Endodermal cell (in vitro differentiated cells): Measurements from ENCODE around the gene CHCHD3. TPM values are rescaled to one million over a fixed set of nuclear protein-coding genes. Genes with fewer than 3 reads are reported as not detected.

Experiments used
- DNase-seq: peaks from one replicate; pipeline ENCODE4 v3.0.0-alpha.2; 2017
- H3K27ac ChIP-seq: 2 replicates; pipeline ENCODE4 v1.5.1; 2013; ENCODE audit warnings: mild to moderate bottlenecking, low read depth, low read length, moderate library complexity
- H3K27me3 ChIP-seq: 2 replicates; pipeline ENCODE4 v1.6.1; 2013; ENCODE audit warnings: mild to moderate bottlenecking, low read length, moderate library complexity; ENCODE audit not compliant: insufficient read depth, control insufficient read depth, poor library complexity, severe bottlenecking
- H3K36me3 ChIP-seq: 2 replicates; pipeline ENCODE4 v1.7.0; 2013; ENCODE audit warnings: mild to moderate bottlenecking, low read length, moderate library complexity; ENCODE audit not compliant: control insufficient read depth, insufficient read depth
- H3K4me1 ChIP-seq: one replicate; pipeline ENCODE4 v1.7.0; 2013; ENCODE audit warnings: low read length; ENCODE audit not compliant: control insufficient read depth, insufficient read depth
- H3K4me3 ChIP-seq: 2 replicates; pipeline ENCODE4 v1.5.1; 2013; ENCODE audit warnings: mild to moderate bottlenecking, low read length, moderate library complexity
- H3K9ac ChIP-seq: 2 replicates; pipeline ENCODE4 v1.6.1; 2013; ENCODE audit warnings: mild to moderate bottlenecking, low read length, moderate library complexity; ENCODE audit not compliant: poor library complexity, severe bottlenecking; ENCODE audit errors: extremely low read depth
- H3K9me3 ChIP-seq: 2 replicates; pipeline ENCODE4 v1.6.1; 2013; ENCODE audit warnings: mild to moderate bottlenecking, low read length, moderate library complexity; ENCODE audit not compliant: control insufficient read depth
- H3K27ac Mint-ChIP-seq: 2 replicates; pipeline ENCODE4 v1.8.0; 2020; ENCODE audit warnings: mixed read lengths
- H3K27me3 Mint-ChIP-seq: 2 replicates; pipeline ENCODE4 v1.8.0; 2021; ENCODE audit warnings: mild to moderate bottlenecking, mixed read lengths; ENCODE audit not compliant: insufficient read depth
- H3K36me3 Mint-ChIP-seq: 2 replicates; pipeline ENCODE4 v1.8.0; 2020; ENCODE audit warnings: low read depth, mixed read lengths
- H3K4me1 Mint-ChIP-seq: 2 replicates; pipeline ENCODE4 v1.8.0; 2020; ENCODE audit warnings: mixed read lengths
- H3K4me3 Mint-ChIP-seq: 2 replicates; pipeline ENCODE4 v1.8.0; 2020; ENCODE audit warnings: mild to moderate bottlenecking, moderate library complexity, mixed read lengths
- H3K9me3 Mint-ChIP-seq: 2 replicates; pipeline ENCODE4 v1.8.0; 2020; ENCODE audit warnings: mild to moderate bottlenecking, mixed read lengths
- WGBS, 2 experiments: methylation state at CpG; one replicate each; pipeline versions ENCODE4 v1.1.5 to v1.1.7; 2013; ENCODE audit warnings: missing lambda C conversion rate in 2 of 2, mixed read lengths in 1 of 2; ENCODE audit not compliant: insufficient coverage in 1 of 2, insufficient read length in 1 of 2; 5-methylcytosine and 5-hydroxymethylcytosine counted together
- total RNA-seq, 2 donors: library from RNA; stranded (reverse); fragmentation: NEBNext Ultra II Directional in 1 of 2; extraction: Animal tissue kit (Norgen Biotek cat#: 25700) in 1 of 2; gene quantifications; 2 replicates in 1 of 2; 3 replicates in 1 of 2; pipeline ENCODE4 v1.2.1, GENCODE V29; 2021
- TF ChIP-seq, protein P1 (sequence below): fragments of 200-600 bp; sonication (generic); conservative IDR thresholded peaks from 2 replicates; pipeline ENCODE4 v1.5.0; 2021; ENCODE audit warnings: antibody characterized with exemption, mild to moderate bottlenecking

Gene CHCHD3
- total RNA-seq, 2 donors from 2014 or later = 70.4 to 75.2 TPM

DNA sequence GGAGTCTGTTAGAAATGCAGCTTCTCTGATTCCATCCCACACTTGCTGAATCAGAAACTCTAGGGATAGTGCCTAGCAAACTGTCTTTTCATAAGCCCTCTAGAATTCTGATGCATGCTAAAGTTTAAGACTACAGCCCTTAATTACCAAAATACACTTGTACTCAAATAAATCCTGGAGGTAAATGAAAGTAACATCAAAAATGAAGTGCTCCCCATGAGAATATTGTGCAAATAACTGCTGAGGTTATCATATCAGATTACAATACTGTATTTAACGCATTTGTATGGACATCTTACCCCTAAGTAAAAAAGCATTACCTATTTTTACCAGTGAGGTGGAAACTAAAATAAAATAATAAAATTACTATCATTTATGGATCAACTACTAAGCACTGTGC lies 104.7 kb downstream of the CHCHD3 start:
- 100% methylated on average over 1 of the region's 1 CpG; no CpG with 5 or more reads in 1 of the 2 experiments for WGBS, 2 experiments
- Histone ChIP-seq H3K9me3 (no peaks in the 10 kb centered on the region), H3K4me1 (peaks cover 5% of the 10 kb centered on the region), H3K27me3 (no peaks in the 10 kb centered on the region), H3K36me3 (peaks cover 18% of the 10 kb centered on the region), H3K4me3 (no peak overlapping the region), H3K9ac (no peak overlapping the region), H3K27ac (no peak overlapping the region)
- H3K4me3 Mint-ChIP-seq = no peak overlapping the region
- H3K27ac Mint-ChIP-seq = no peak overlapping the region
- peaks cover 14% of the 10 kb centered on the region for H3K36me3 Mint-ChIP-seq
- TF ChIP-seq, protein P1, sequence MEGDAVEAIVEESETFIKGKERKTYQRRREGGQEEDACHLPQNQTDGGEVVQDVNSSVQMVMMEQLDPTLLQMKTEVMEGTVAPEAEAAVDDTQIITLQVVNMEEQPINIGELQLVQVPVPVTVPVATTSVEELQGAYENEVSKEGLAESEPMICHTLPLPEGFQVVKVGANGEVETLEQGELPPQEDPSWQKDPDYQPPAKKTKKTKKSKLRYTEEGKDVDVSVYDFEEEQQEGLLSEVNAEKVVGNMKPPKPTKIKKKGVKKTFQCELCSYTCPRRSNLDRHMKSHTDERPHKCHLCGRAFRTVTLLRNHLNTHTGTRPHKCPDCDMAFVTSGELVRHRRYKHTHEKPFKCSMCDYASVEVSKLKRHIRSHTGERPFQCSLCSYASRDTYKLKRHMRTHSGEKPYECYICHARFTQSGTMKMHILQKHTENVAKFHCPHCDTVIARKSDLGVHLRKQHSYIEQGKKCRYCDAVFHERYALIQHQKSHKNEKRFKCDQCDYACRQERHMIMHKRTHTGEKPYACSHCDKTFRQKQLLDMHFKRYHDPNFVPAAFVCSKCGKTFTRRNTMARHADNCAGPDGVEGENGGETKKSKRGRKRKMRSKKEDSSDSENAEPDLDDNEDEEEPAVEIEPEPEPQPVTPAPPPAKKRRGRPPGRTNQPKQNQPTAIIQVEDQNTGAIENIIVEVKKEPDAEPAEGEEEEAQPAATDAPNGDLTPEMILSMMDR = no peak
- H3K4me1 Mint-ChIP-seq = peaks cover 7% of the 10 kb centered on the region
- no peak for DNase-seq
- no peaks in the 10 kb centered on the region for H3K9me3 Mint-ChIP-seq
- no peaks in the 10 kb centered on the region for H3K27me3 Mint-ChIP-seq

DNA sequence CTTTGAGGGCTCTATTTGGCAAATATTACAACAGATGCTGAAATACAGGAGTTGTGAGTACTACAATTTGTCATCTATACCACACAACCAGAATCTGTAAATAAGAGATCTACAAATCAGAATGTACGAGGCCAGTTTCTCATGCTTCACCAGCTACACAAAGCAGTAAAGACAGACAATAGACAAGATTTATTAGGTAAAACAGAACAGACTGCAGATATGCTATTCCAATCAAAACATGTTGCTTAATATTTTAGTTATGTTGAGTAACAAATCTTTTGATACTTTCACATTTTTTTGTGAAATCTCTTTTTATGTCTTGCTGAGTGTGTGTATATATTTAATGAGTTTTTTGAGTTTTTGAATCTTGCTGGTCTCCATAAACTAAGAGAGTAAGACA lies 109.1 kb downstream of the CHCHD3 start:
- no peak for DNase-seq
- Mint-ChIP-seq H3K36me3 (peaks cover 14% of the 10 kb centered on the region), H3K27ac (no peak overlapping the region), H3K27me3 (no peaks in the 10 kb centered on the region), H3K4me3 (no peak overlapping the region), H3K9me3 (no peaks in the 10 kb centered on the region), H3K4me1 (peaks cover 9% of the 10 kb centered on the region)
- H3K4me1 ChIP-seq = no peaks in the 10 kb centered on the region
- H3K27me3 ChIP-seq = no peaks in the 10 kb centered on the region
- H3K27ac ChIP-seq = no peak overlapping the region
- peaks cover 18% of the 10 kb centered on the region for H3K36me3 ChIP-seq
- no peaks in the 10 kb centered on the region for H3K9me3 ChIP-seq
- H3K9ac ChIP-seq = no peak overlapping the region
- TF ChIP-seq, protein P1 = no peak
- 94% methylated on average over 1 of the region's 1 CpG; no CpG with 5 or more reads in 1 of the 2 experiments for WGBS, 2 experiments
- no peak overlapping the region for H3K4me3 ChIP-seq

DNA sequence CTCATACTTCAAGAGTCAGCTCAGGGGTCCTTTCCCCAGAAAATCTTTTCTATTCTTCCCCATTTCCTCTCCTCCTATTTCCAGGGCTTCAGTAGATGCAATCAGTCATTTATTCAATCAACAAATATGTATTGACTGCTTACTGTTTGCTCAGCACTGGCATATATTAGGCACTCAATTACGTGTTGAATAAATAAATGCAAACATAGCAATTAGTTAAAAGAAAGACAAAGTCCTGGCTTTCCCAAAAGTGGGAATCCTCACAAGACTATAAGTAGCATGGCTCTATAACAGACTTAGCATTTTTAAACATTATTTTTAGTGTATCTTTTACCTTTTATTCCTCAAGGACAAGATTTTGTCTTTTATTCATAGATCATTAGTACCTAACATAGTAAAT lies 111.6 kb downstream of the CHCHD3 start:
- Histone ChIP-seq H3K4me3 (no peak overlapping the region), H3K27ac (no peak overlapping the region), H3K36me3 (peaks cover 18% of the 10 kb centered on the region), H3K9me3 (no peaks in the 10 kb centered on the region), H3K9ac (no peak overlapping the region), H3K4me1 (no peaks in the 10 kb centered on the region), H3K27me3 (no peaks in the 10 kb centered on the region)
- Mint-ChIP-seq H3K36me3 (peaks cover 14% of the 10 kb centered on the region), H3K4me1 (peaks cover 16% of the 10 kb centered on the region), H3K27ac (no peak overlapping the region), H3K27me3 (no peaks in the 10 kb centered on the region), H3K9me3 (no peaks in the 10 kb centered on the region), H3K4me3 (no peak overlapping the region)
- DNase-seq = no peak
- 100% methylated on average over 1 of the region's 1 CpG for WGBS, 2 experiments
- TF ChIP-seq, protein P1 = no peak
